ENCODE results near the gene RPS5.

DNA sequence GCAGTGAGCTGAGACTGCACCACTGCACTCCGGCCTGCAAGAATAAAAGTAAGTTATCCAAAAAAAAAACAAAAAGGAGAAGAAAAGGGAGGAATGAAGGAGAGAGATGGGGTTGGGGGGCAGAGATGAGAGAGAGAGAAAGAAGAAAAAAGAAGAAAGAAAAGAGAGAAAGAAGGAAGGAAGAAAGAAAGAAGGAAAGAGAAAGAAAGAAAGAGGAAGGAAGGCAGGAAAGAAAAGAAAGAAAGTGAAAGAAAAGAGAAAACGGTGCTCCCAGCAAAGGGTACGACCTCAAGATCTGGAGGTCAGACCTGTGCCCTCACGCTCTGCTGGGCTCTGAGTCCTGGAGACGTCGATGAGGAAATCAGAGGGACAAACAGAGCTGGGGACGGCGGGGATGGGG is 37.5 kb upstream of the RPS5 start:
- TF ChIP-seq, protein P1, sequence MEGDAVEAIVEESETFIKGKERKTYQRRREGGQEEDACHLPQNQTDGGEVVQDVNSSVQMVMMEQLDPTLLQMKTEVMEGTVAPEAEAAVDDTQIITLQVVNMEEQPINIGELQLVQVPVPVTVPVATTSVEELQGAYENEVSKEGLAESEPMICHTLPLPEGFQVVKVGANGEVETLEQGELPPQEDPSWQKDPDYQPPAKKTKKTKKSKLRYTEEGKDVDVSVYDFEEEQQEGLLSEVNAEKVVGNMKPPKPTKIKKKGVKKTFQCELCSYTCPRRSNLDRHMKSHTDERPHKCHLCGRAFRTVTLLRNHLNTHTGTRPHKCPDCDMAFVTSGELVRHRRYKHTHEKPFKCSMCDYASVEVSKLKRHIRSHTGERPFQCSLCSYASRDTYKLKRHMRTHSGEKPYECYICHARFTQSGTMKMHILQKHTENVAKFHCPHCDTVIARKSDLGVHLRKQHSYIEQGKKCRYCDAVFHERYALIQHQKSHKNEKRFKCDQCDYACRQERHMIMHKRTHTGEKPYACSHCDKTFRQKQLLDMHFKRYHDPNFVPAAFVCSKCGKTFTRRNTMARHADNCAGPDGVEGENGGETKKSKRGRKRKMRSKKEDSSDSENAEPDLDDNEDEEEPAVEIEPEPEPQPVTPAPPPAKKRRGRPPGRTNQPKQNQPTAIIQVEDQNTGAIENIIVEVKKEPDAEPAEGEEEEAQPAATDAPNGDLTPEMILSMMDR (IDR thresholded peaks at IDR 0.05) = no peak
- TF ChIP-seq POLR2A (IDR thresholded peaks at IDR 0.05) (no peak), POLR2AphosphoS5 (IDR thresholded peaks at IDR 0.05) (no peak)

All from prostate gland (tissue), 2 donors.